ENCODE measurements around the gene ZBP1.

DNA sequence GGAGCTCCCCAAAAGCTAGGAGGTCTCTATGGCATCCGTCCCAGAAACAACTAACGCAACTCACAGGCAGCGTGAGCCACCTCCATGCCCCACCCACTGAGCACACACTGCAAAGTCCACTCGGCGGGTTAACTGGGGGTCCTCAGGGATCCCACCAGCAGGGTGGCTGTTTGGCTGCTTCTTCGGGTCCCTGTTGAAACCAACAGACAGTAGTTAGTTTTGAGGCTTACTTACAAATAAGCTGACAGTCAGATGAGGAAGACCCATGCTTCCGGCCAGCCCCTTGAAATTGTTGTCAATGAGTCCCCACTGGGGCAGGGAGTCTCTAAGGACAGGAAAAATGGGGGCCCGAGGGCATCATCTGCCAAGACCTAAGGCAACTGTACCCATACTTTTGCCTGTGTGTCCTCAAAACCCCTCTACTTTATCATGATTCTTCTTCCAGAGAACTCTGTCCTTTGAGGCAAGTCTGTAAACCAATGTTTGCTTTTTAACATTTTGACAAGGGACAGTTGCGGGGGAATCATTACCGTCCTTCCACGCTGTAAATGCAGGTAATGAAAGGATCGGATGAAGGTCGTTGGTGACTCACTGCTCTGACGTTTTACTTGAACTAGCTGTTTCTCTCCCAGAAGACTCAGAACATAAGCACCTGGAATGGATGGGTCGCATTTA is 61.5 kb downstream of the ZBP1 start:
- TF ChIP-seq, protein P1, sequence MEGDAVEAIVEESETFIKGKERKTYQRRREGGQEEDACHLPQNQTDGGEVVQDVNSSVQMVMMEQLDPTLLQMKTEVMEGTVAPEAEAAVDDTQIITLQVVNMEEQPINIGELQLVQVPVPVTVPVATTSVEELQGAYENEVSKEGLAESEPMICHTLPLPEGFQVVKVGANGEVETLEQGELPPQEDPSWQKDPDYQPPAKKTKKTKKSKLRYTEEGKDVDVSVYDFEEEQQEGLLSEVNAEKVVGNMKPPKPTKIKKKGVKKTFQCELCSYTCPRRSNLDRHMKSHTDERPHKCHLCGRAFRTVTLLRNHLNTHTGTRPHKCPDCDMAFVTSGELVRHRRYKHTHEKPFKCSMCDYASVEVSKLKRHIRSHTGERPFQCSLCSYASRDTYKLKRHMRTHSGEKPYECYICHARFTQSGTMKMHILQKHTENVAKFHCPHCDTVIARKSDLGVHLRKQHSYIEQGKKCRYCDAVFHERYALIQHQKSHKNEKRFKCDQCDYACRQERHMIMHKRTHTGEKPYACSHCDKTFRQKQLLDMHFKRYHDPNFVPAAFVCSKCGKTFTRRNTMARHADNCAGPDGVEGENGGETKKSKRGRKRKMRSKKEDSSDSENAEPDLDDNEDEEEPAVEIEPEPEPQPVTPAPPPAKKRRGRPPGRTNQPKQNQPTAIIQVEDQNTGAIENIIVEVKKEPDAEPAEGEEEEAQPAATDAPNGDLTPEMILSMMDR (IDR thresholded peaks at IDR 0.05), result no peak
- no peak for TF ChIP-seq POLR2A (IDR thresholded peaks at IDR 0.05)
